ENCODE measurements around the gene ETFDH.
A peak's percentile ranks its signal among the peaks of the same experiment; 100 is the strongest.
"Not testable (repeated sequence)": the region's sequence is repeated elsewhere in the genome, so short reads cannot be mapped to it uniquely, and the experiment has no call there.

Gene ETFDH

DNA sequence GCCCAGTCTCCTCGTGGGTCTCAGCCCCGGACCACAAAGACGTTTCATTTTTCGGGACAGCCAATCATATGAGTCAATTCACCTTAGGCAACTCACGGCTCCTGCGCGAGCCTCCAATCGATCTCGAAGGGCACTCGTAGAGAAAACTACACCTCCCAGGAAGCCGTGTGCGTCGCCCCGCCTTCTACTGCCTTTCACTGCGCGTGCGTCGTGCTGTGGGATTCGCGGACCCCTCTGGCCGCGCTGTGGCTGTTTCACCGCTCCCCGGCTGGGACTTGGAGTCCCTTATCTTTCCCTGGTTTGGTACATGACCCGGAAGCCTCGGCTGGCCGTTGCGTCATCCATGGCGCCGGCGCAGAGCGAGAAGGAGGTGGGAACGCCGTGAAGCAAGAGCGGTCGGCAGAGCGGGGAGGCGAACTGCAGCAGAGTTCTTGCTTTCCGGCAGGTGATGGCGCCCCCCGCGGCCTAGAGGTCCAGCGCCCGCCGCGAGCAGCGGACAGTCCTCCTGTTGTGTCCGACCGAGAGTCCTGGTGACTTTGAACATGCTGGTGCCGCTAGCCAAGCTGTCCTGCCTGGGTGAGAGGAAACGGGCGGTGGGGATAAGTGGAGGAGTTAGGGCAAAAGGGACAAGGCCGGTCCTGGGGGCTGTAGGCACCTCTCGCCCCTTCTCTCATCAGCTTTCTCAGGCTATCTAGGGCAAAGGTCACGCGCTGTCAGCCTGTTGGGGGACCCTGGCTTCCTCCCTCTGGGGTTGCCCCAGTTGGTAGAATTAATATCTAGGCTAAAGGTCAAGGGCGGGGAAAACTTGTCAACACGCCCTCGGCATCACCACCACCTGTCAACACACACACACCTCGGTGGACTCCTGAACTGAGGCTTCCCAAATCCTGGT, at the start of gene ETFDH:
Gene ETFDH, plus strand, starts transcription at position 382 of the 892 bp plus-strand sequence. Its CDS starts 161 bp downstream, at position 543.
- DNase-seq = peak; percentile 100

DNA sequence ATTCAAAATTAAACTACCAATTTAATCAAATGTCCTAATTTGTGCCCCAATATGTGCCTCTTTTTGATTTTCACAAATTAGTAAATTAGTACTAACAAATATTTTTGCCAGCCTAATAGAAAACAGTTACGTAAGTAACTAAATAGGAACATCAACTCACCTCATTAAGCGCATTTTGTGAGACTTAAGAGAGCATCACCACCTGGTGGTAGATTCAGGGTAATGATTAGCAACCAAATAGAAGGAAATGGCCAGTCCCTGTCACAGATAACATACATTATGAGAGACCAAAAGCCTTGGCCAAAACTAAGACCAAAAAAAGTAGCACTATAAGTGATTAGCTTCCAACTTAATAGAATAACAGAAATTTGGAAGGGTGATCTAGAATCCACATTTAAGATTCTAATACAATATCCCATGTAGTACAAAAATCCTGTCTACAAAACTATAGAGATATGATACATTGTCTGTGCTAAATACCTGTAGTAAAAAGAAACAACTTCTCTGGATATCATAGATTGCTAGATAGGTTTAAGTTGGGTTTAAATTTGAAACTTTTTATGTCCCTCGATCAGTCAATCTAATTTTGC, 47.1 kb upstream of the ETFDH start:
- DNase-seq = peak; percentile 38

DNA sequence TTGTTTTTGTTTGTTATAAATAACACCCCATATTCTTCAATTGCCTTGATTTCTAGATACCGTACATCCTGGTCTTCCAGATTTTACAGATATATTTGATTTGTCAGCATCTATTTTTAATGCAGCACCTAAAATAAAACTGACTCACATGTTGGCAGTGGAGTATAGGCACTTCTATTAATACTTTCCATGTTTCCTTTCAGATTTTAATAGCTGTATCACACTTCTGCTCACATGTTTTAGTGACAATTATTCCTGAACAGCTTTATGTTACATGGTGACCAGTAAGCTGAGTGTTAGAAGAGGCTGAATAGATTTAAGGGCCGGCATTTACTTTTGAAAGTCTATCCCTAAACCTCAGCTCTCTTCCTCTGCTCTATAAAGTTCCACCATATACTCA, 46.6 kb upstream of the ETFDH start:
- no peak for DNase-seq

DNA sequence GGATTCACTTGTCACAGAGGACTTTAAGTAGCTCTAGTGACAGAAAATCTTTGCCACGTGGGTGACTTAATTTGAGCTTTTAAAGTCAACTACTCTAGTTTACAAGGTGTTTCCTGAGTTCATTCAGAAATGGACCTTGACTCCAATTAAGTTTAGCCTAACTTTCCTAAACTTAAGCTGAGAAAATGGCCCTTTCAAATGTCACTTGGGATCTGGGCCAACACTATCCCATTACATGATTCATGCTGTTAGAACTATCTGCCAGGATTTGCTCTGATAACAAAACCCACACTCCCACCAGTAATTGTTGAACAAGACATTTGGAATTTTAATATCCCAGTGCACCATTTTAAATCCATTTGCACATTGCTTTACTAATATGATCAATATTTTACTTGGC, 41.2 kb upstream of the ETFDH start:
- DNase-seq = no peak

DNA sequence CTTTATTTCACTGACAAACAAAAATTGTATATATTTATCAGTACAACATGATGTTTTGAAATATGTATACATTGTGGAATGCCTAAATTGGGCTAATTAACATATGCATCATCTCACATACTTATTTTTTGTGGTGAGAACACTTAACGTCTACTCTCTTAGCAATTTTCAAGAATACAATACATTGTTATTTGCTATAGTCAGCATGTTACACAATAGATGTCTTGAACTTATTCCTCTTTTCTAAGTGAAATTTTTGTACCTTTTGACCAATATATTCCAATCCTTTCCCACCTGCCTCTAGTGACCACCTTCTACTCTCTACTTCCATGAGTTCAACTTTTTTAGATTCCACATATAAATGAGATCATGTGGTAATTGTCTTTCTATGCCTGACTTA, 35.5 kb upstream of the ETFDH start:
- no peak for DNase-seq

DNA sequence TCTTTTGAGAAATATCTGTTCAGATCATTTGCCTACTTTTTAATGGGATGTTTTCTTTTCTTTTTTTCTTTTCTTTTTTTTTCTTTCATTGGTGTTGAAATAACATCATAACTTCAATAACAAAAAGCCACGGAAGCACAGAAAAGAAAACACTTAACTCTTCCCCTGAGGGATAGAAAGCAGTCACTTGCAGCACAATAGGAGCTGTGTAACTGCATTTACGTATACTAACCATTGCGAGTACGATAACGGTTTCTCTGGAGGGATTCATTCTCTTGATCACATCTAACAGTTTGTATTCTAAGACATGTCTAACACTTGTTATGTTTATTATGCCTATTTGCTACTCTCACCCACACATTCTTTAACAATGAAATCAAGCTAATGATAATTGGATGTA, 27.7 kb upstream of the ETFDH start:
- DNase-seq = no peak

DNA sequence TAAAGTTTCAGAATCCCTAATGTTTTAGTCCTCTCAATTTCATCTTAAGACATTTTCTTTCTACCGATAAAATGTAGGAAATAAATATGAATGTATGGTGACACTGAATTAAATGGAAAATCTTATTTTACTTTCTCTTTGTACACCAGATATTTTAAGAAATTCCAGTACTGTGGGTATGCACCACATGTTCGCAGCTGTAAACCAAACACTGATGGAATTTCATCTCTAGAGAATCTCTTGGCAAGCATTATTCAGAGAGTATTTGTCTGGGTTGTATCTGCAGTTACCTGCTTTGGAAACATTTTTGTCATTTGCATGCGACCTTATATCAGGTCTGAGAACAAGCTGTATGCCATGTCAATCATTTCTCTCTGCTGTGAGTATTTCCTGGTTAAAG, 27.3 kb upstream of the ETFDH start:
- DNase-seq = no peak

DNA sequence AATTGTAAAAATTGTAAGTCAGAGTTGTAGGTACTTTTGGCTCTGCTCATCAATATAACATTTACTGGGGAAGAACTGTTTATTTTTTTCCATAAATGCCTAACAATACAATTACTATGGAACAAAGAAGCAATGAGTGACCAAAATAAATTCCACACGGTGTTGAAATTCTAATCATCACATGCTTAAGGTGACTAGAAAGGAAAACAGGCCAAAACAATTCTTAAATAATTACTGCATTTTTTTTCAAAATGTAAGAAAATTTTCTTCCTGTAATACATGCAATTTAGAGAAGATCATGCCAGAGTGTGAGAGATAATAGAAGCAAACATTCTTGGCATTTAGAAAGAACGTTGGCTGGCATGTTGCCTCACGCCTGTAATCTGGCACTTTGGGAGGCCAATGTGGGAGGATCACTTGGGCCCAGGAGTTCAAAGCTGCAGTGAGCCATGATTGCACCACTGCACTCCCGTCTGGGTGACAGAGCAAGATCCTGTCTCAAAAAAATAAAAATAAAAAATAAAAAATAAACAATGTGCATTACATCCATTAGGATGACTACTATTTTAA, 22.9 kb upstream of the ETFDH start:
- DNase-seq = no peak

DNA sequence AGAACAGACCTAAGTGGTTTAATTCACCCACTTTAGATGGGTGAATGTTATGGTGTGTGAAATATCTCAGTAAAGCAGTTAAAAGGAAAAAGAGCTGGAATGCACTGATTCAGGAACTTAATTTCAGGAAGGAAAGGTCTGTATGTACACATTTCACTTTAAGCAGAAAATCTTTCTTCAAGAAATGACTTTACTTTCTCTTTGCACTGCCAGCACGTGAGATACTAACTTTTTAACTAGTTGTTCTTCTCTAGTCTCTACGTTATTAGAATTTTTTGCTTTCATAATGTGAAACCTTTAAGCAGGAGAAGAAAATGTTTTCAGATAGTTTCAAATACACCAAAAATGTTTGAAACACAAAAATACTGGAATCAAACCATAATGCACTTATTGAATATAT, 19.2 kb upstream of the ETFDH start:
- DNase-seq = peak; percentile 1

DNA sequence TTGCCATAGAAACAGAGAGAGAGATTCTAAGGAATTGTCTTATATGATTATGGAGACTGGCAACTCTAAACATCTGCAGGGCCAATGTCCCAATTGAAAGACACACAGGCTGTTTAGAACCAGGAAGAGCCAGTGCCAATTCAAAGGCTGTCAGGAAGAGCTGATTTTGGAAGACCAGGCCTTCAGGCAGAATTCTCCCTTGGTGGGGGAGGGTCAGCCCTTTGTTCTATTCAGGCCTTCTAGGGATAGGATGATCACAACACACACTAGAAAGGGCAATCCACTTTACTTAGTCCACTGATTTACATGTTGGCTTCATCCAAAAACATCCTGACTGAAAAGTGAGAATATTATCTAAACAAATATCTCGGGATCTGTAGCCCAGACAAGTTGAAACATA, 15.7 kb upstream of the ETFDH start:
- no peak for DNase-seq

DNA sequence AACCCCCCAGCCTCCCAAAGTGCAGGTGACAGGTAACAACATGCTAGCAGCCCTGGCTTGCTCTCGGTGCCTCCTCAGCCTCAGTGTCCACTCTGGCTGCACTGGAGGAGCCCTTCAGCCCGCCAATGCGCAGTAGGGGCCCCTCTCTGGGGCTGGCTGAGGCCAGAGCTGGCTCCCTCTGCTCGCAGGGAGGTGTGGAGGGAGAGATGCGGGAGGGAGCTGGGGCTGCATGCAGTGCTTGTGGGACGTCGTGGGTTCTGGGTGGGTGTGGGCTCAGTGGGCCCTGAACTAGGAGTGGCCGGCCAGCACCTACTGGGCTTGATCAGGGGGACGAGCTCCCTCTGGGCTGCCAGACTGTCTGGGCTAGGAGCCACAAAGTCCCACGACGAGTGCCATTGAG, 14.8 kb upstream of the ETFDH start:
- no peak for DNase-seq

DNA sequence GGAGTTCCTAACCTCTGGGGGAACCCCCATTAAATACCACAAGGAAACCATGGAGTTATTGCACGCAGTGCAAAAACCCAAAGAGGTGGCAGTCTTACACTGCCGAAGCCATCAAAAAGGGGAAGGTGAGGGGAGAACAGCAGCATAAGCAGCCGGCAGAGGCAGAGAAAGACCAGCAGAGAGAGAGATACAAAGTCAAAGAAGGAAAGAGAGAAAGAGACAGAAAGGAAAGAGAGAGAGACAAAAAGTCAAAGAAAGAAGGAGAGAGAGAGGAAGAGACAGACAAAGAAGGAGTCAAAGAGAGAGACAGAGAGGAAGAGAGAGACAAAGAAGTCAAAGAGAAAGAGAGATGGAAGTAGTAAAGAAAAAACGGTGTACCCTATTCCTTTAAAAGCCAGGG, 8.8 kb upstream of the ETFDH start:
- not testable (repeated sequence) for DNase-seq

DNA sequence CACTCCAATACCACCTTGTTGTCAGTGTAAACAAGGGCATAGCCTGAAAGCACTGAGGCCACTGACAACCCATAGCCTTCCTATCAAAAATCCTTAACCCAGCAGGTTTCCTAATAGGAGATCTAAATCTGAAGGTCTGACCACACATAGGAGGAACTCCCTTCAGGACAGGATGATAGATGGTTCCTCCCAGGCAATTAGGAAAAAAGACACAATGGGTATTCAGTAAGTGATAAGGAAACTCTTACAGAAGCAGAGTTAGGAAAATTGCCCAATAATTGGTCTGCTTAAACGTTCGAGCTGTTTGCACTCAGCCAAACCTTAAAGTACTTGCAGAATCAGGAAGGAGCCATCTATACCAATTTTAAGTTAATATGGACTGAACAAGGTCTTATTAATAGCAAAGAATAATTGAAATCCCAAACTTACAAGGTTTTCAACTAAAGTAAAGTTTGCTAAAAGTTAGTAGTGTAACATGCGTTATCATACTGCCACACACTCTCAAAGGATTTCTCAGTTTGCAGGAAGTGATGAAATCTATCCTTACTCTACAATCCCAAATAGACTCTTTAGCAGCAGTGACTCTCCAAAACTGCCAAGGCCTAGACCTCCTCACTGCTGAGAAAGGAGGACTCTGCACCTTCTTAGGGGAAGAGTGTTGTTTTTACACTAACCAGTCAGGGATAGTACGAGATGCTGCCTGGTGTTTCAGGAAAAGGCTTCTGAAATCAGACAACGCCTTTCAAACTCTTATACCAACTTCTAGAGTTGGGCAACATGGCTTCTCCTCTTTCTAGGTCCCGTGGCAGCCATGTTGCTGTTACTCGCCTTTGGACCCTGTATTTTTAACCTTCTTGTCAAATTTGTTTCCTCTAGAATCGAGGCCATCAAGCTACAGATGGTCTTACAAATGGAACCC, 8.1 kb upstream of the ETFDH start:
- not testable (repeated sequence) for DNase-seq

DNA sequence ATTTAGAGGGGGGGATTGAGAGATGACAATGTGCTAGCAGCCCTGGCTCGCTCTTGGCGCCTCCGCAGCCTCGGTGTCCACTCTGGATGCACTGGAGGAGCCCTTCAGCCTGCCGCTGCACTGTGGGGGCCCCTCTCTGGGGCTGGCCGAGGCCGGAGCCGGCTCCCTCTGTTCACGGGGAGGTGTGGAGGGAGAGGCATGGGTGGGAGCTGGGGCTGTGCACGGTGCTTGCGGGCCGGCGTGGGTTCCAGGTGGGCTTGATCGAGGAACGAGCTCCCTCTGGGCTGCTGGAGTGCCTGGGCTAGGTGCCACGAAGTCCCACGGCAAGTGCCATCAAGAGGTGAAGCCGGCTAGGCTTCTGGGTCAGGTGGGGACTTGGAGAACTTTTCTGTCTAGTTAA, 7.3 kb upstream of the ETFDH start:
- no peak for DNase-seq

DNA sequence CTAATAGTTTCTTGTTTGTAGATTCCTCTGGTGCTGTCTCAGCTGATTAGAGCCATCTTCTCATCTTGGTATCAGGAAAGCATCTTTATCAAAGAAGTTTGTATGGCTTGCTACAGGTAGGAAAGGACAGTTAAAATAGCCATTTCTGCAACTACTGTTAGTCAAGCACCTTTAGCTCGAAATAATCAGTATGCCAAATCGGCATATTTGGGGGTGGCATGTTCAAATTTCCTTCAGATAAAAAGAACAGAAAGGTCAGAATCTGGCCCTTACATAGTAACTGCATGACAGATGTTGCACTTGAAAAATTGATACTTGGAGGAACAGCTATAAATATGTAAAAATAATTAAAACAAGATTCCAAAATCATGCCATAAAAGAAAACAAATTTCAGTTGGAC, 5.2 kb upstream of the ETFDH start:
- DNase-seq = no peak

DNA sequence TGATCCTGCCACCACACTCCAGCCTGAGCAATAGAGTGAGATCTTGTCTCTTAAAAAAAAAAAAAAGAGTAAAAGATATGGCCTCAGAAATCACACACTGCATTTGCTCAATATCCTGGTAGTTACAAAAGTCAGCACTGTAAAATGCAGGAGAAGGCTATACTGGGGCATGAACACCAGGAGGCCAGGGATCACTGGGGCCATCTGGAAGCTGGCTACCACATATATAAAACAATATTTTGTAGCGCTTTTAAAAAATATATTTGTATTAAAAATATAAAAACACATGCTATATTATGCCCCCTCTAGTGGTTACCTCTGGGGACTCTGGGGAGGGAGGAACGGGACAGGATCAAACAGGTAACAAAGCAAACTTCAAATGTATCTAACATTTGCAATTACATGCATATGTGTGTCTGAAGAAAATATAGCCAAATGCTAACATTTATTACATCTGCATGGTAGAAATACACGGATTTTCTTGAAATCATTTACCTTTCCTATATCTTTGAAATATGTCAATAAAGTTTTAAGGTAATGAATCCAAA, 4.4 kb upstream of the ETFDH start:
- DNase-seq = peak; percentile 27

DNA sequence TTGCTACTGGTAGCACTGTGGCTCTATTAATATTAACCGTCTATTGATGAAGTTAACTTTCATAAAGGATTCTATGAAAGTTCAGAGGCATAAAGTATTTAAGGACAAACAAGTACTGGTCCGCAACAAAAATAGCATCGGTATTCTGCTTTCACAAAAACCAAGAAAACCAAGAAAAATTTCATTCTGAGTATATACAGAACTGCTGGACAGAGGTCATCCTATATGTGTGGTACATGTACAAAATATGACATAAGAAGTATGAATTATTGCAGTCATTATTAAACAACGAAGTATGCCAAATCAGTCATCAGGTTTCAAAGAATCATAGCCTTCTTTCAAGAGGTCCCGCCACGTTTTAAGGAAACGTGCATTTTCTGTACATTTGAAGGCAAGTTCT, 2.8 kb upstream of the ETFDH start:
- no peak for DNase-seq

DNA sequence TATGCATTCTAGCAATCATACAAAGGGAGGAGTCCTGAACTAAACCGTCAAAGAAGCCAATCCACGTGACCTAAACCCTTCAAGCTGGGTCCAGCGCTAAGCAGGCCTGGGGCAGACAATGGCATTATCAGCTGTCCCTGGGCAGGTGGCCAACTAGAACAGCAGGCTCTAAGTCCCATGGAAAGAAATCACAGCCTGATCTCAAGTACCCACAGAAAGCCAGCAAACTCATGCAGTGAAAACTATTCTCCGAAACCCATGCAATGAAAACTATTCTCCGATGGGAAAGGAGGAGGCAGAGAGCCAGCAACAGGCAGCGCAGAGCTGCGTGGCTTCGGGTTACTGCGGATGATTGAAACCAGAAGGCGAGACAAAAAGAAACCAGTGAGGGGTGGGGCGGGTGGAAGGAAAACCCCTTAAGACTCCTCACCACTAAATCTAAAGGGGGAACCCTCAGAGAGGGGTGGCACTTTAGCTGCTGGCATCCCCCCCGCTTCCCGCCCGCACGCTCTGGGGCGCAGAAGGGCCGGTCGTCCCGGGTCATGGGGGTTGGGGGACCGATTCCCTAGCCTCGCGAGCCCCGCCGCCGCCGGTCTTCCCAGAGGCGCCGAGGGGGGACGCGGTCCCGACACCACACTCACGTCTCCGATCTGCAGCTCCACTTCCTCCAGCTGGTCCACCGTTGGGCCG, 976 bp upstream of the ETFDH start:
- DNase-seq = peak; percentile 48

DNA sequence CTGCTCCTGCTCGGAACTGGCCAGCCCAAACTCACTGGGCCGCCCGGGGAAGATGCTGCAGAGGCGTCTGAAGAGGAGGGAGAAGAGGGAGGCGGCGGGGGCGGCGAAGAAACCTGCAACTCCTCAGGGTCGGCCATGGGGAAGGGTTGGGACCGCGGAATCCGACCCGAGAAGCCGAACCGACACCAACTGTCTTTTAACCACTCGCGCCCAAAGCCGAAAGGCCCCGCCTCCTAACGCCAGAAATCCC, 506 bp upstream of the ETFDH start, which contains the start of gene C4orf46:
Gene C4orf46, minus strand, starts transcription at position 223 of the 250 bp plus-strand sequence. Its CDS starts 86 bp downstream, at position 137.
- DNase-seq = no peak

DNA sequence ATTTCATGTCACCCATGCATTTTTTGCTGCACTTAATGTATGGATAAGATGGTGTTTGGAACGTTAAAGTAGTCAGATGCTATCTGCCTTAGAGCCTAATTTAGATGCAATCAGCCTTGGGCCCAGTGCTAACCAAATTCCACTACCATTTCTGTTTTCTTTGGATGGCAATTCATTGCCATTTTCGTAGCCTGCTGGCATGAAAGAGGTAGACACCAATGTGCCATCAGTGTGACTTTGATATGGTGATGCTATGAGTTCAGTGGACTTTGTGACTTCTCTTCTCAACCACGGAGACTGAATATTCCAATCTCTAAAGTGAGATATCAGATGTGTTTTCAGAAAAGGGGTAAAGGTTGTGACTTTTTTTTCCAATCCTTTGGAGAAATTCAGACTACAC, 1.5 kb downstream of the ETFDH start:
- DNase-seq = no peak

DNA sequence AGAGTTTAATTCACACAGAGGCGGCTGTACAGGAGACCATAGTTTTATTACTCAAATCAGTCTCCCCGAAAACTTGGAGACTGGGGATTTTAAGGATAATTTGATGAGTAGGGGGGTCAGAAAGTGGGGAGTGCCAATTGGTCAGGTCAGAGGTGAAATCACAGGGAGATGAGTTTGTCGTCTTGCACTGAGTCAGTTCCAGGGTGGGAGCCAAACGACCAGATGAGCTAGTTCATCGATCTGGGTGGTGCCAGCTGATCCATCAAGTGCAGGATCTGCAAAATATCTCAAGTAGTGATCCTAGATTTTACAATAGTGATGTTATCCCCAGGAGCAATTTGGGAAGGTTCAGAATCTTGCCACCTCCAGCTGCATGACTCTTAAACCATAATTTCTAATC, 4.0 kb downstream of the ETFDH start:
- DNase-seq = no peak

DNA sequence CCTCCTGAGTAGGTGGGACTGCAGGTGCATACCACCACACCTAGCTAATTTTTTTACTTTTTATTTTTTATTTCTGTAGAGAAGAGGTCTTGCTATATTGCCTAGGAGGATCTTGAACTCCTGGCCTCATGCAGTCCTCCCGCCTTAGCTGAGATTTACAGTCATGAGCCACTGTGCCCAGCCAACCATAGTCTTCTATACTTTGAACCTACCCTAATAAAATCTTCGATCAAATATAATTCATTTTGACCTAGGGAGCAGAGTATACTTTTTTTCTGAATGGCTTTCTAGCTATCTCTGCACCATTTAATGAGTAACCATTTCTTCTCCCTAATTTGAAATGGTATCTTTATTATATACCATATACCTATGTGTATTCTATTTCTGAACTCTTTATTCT, 6.7 kb downstream of the ETFDH start:
- no peak for DNase-seq
